COR-L47 (cell line): ENCODE measurements around the gene NACC1.

ENCODE experiments used
- DNase-seq: peaks from one replicate; lab custom pipeline; 2025; lab: John Stamatoyannopoulos, UW

NACC1 gene

DNA sequence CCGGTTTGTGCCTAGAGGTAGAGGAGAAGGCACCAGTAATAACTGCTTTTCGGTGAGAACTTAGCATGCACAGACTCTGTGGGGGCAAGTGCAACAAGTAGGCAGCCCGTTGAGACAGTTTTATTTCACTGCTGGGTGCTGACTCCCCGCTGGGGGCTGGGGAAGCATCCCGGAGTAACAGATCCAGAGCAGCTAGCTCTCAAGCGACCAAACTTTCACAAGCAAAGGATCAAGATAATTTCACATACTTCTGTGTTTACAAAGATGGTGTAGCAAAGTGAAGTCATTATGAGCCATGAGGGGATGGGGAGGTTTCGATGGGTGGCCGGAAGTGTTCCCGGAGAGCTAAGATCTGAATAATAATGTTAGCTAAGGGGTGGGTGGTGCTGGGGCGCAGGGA, 2.8 kb downstream of the NACC1 start:
- no peak for DNase-seq

DNA sequence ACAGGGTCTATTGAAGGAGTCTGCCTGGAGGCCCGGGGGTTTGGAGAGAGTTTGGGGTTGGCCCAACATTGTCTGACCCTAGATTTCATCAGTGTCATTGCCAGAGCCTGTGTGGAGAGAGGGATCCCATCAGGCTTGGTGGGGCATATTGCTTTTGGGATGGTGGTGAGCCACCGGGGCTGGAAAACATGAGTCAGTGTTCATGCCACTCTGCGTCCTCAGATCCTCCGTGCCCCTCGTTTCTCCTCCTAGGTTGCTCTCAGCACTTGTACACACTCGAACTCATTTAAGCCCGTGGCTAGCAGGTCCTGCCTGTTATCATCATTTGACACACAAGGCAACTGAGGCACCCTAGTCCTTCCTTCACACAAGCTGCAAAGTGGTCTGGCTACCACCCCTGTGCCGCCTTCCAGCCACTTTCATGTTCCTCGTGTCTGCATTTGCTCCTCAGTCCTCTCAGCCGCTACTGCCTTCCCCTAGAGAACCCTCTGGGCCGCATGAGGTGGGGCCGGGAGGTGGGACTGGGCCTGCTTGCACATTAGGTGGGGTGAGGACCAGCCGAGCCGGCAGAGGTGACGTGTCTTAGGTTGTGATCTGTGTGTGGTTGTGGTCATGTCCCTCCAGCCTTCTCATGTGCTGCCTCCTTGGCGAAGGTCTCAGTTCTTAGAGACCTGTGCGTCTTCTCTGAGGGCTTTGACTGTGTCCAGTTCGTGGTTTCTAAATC, 3.6 kb downstream of the NACC1 start:
- DNase-seq = no peak

DNA sequence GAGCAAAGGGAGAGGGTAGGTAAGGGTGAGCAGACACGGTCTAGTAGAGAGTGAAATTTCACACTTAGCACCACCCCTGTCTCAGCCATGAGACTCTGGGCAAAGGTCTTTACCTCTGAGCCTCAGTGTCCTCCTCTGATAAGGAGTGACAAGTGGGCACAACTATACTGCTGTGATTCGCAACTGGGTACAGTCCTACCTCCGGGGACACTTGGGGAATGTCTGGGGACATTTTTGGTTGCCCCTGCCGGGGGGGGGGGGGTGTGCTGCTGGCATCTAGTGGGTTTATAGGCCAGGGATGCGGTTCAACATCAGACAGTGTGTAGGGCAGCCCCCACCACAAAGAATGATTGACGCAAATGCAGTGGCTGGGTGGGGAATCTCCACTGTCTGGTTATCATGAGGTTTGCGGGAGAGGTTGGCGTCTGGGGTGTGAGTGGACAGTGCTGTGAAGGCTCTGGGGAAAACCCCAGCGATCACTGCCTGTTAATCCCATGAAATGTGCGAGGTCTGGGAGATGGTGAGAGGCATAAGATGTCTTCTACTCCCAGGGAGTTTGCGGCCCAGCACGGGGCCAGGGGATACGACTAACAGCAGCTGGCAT, 4.3 kb downstream of the NACC1 start:
- DNase-seq = no peak

- no peak for DNase-seq
Observed at GRCh38 chr19:13122980-13123957, 5.2 kb downstream of the NACC1 start.

GRCh38 chr19:13127051-13127450, 9.0 kb downstream of the NACC1 start:
- DNase-seq = no peak

DNA sequence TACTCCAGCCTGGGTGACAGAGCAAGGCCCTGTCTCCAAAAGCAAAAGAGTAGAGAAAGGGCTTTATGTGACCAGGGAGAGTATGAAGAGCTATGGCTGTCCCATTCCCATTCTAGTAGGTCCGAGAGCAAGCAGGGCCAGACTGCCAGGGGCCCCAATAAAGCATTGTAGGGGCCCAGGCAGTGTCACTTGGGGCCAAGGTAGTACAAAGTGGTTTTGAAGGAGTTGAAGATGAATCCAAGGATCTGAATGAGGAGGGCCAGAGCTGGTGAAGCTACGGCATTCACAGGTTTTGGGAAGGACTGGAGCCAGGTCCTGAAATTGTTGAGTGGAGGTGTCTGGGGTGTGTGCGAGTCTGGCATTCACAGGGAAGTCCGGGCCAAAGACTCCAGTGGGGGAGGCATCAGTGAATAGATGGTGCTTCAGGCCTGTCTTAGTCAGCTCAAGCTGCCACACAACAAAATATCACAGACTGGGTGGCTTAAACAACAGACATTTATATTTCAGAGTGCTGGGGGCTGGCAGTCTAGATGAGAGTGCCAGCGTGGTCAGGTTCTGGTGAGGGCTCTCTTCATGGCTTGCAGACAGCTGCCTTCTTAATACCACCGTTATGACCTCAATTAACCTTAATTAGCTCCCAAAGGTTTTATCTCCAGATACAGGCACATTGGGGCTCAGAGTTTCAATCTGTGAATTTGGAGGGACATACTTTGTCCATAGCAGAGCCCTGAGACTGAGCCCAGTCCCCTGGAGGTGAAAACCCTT, 9.9 kb downstream of the NACC1 start:
- DNase-seq = no peak

DNA sequence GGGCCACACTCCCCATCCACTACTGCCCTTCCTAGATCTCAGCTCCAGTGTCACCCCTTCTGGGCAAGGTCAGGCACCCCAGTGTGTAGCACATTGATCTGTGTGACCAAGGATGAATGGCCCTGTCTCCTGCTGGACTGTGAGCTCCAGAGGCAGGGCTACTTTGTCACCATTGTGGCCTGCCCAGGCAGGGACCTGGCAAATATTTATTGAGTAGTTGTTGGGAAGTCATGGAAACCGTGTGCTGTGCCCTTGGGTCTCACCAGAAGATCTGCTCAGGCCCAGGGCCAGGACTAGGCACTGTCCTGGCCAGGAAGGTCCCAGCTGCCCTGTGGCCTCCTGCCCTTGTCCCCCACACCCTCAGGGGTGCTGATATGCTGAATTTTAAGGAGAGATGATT, 10.5 kb downstream of the NACC1 start:
- no peak for DNase-seq

- DNase-seq = no peak
Observed at GRCh38 chr19:13129384-13129783, 11.3 kb downstream of the NACC1 start.

DNA sequence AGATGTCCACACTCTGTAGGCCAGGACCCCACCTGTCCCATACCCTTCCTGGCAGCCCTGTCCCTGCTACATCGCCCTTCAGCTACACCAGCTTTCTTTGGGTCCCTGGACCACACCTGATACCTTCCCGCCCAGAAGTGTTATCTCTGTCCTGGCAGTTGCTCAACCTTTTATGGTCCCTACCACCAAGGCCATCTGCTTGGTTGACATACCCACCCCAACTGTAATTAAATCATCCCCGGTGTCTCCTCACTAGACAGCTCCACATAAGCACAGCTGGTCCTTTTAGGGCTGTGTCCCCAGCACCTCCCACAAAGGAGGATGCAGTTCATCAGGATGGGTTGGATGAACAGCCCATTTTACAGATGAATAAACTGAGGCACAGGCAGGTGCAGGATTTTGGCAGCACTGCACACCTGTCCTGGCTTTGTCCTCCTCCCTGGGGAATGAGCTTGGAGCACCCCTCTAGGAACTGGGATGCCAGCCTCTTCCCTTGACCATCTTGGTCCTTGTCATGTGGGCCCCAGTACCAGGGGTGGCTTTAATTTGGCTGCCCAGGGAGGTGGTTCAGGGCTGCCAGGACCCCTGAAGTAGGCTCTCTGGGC, 12.9 kb downstream of the NACC1 start:
- DNase-seq = no peak

DNA sequence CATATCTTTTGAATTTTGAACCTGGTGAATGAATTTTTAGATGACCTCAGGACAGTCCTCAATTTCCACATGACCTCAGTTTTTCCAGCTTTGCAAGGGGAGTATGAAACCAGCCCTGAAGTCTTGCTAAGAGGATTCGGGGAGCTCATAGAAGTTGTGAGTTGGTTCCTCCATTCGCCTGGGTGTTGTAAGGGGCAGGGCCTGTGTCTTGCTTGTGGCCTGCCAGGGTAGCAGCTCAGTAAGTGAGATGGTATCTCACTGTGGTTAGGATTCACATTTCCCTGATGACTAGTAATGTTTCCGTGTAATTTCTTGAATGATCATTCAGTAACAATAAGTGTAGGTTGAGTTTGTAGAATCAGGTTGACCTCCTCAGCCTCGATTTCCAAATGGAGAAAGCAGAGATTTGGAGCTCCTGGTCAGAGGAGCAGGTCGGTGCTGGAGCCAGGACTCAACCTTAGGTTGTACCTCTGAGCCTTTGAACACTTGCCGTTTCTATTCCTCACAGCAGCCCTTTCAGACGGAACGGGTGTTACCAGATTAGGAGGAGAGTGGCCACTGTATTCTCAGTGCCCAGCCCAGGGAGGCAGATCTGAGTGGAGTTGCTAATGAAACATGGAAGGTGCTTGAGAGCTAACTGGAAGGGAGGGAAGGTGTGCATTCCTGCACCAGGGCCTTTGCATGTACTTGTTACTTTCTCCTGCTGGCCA, 14.6 kb downstream of the NACC1 start:
- no peak for DNase-seq

- no peak for DNase-seq
Observed at GRCh38 chr19:13133241-13133870, 15.3 kb downstream of the NACC1 start.

DNA sequence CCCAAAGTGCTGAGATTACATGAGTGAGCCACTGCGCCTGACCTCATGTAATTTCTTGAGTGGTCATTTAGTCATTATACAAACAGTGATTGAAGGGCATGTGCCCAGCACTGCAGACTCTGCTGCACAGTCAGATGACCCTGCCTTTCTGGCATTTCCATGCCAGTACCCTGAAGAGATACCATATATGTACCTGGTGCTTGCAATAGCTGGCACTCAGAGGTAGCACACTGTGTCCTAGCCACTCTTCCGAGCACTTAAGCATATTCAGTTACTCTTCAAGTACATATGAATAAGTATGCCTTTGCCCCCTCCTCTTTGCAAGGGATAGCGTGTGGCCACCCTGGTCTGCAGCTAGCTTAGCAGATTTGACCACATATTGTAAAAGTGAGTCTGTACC, 16.6 kb downstream of the NACC1 start:
- no peak for DNase-seq

DNA sequence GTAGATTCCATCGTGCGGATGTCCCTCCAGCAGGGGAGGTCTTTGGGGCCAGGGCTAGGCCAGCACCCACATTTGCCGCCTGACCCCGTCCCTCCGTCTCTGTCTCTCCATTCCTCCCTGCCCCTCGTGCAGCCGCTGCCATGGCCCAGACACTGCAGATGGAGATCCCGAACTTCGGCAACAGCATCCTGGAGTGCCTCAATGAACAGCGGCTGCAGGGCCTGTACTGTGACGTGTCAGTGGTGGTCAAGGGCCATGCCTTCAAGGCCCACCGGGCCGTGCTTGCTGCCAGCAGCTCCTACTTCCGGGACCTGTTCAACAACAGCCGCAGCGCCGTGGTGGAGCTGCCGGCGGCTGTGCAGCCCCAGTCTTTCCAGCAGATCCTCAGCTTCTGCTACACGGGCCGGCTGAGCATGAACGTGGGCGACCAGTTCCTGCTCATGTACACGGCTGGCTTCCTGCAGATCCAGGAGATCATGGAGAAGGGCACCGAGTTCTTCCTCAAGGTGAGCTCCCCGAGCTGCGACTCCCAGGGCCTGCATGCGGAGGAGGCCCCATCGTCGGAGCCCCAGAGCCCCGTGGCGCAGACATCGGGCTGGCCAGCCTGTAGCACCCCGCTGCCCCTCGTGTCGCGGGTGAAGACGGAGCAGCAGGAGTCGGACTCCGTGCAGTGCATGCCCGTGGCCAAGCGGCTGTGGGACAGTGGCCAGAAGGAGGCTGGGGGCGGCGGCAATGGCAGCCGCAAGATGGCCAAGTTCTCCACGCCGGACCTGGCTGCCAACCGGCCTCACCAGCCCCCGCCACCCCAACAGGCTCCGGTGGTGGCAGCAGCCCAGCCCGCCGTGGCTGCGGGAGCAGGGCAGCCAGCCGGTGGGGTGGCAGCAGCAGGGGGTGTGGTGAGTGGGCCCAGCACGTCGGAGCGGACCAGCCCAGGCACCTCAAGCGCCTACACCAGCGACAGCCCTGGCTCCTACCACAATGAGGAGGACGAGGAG, 17.3 kb downstream of the NACC1 start:
- DNase-seq = no peak

DNA sequence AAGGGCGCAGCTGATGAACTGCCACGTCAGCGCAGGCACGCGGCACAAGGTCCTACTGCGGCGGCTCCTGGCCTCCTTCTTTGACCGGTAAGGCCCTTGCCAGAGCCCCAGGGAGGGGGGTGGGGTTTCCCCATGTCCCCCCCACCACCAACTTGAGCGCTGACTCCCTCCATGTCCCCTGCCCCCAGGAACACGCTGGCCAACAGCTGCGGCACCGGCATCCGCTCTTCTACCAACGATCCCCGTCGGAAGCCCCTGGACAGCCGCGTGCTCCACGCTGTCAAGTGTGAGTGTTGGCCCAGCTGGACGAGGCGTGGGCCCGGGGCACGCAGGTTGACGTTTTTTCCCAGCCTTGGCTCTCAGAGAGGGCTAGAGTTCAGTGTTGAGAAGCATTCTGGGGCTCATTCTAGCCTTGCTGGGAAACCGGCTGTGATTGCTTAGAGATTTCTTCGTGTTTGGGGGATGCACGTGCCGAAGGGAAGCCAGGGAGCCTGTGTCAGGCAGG, 19.3 kb downstream of the NACC1 start:
- no peak for DNase-seq

- DNase-seq = no peak
Observed at GRCh38 chr19:13138171-13138915, 20.3 kb downstream of the NACC1 start.

GRCh38 chr19:13138916-13139198, 20.8 kb downstream of the NACC1 start:
- DNase-seq = no peak

DNA sequence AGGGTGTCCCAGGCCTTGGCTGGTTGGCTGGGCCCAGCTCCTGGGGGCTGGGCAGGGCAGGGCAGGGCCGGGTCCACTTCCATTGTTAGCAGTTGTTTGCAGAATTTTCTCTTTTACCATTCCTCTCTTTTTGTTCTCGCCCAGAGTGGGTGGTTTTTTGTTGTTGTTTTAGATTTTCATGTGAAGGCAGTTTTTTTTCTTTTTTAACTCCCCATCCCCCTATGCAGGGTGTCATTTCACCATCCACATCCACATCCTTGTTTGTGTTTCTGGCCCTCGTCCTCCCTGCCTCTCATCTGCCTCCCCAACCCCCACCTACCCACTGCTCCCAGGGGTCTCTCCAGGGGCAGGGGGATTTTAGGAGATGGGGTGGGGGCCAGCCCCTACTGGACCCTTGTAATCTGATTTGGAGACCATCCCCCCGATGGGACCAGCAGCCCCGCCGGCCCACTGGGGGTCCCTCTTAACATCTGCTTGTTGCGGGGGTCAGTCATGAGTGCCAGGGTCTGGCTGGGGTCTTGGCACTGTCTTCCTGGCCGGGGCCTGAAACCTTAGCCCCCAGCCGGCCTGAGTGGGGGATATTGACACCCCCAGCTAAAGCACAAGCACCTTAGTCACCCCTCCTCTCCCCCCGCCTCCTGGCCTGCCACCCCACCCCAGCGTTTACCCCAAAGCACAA, 21.7 kb downstream of the NACC1 start:
- no peak for DNase-seq
